Testis (tissue), 3 donors: ENCODE measurements around the gene GABRA5. TPM values are rescaled to one million over a fixed set of nuclear protein-coding genes. Genes with fewer than 3 reads are reported as not detected.

ENCODE experiments used
- DNase-seq: peaks from one replicate; pipeline ENCODE4 v3.0.0-alpha.2; 2019
- H3K27ac ChIP-seq, 2 donors: fragments of 200-600 bp; sonication (generic); one replicate each; pipeline ENCODE4 v1.5.1; 2019
- H3K27me3 ChIP-seq: fragments of 200-600 bp; sonication (generic); one replicate; pipeline ENCODE4 v1.5.1; 2019
- H3K36me3 ChIP-seq: fragments of 200-600 bp; sonication (generic); one replicate; pipeline ENCODE4 v1.5.1; 2017; ENCODE audit warnings: low read depth; ENCODE audit errors: missing control alignments
- H3K4me1 ChIP-seq: fragments of 200-600 bp; sonication (generic); one replicate; pipeline ENCODE4 v1.5.1; 2019
- H3K4me3 ChIP-seq, 2 donors: fragments of 200-600 bp; sonication (generic); one replicate each; pipeline ENCODE4 v1.5.1; 2017 to 2019
- H3K9me3 ChIP-seq: fragments of 200-600 bp; sonication (generic); one replicate; pipeline ENCODE4 v1.5.1; 2017
- CTCF ChIP-seq, 3 experiments: fragments of 450-650 bp in 2 of 3; fragments of 200-600 bp in 1 of 3; sonication (generic) in 1 of 3; IDR thresholded peaks; one replicate each; pipeline ENCODE4 v1.5.1; 2016 to 2019; ENCODE audit warnings: antibody characterized with exemption in 3 of 3, mild to moderate bottlenecking in 2 of 3, moderate library complexity in 1 of 3
- POLR2A ChIP-seq: fragments of 450-650 bp; IDR thresholded peaks from one replicate; pipeline ENCODE4 v1.6.1; 2017; ENCODE audit warnings: antibody characterized with exemption, mild to moderate bottlenecking, moderate library complexity
- WGBS, 2 donors: methylation state at CpG; one replicate each; pipeline ENCODE4 v1.1.5; 2018; 5-methylcytosine and 5-hydroxymethylcytosine counted together
- intact Hi-C: fragments of 100-400 bp; cut with DNase I; formaldehyde crosslinking; loops from one replicate; pipeline ENCODE4 v1.15.1; 2023; ENCODE audit warnings: low total_unique reads
- polyA plus RNA-seq: library from polyadenylated mRNA; stranded (reverse); fragments of 350-450 nt; fragmentation: Illumina TruSeq; extraction: RNeasy Lipid Tissue Mini Kit (QIAGEN cat#74804); gene quantifications from one replicate; pipeline ENCODE4 v1.2.3, GENCODE V29; 2014; ENCODE audit warnings: low read depth, low replicate concordance; ENCODE audit not compliant: insufficient read depth
- total RNA-seq, 2 donors: library from RNA; depleted of rRNA; stranded (reverse); fragments of >200 nt; gene quantifications; one replicate each; pipeline ENCODE4 v1.2.3, GENCODE V29; 2016

Gene GABRA5
- total and polyA plus RNA-seq, 3 donors from 2014 or later: 0.58 to 3.1 (median 3.1) TPM

DNA sequence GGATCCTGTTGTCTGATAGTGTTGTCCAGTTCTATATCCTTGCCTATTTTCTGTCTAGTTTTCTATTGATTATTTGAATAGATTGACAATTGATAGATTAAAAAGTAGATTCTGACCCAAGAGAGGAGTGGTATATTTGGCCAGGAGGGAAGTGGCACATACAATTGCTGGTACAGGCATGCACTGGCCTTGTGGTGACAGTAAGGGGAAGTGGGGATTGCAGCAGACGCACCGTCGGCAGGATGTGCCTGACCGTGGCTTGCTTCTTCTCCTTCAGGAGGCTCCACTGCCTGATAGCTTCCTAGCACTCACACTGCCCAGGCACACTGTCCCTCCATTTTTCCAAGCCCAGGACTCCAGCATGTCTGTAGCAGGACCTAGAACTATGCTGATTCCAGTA is 114.6 kb downstream of the GABRA5 start:
- 86 to 87% methylated on average over 4 of the region's 4 CpGs for WGBS, 2 donors
- intact Hi-C loops: no loop called here

DNA sequence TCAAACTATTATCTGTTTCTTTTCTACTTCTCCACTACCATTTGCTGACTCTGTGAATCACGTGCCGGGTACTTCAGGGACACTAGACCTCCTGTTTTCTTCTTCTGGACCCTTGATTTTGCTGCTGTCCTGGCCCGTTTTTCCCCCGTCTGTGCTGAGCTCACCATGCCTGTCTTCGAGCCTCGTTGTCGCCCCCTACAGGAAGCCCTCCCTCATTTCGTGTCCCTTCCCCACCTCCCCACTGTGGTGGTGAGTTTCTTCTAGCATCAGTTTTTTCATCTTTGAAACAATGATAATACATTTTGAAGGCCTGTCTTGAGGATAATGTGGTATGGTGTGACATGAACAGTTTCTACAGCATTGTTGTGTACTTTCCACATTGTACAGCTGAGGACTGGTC is 117.0 kb downstream of the GABRA5 start:
- no peaks in the 10 kb centered on the region for H3K4me1 ChIP-seq
- no peak overlapping the region for H3K27ac ChIP-seq
- H3K27me3 ChIP-seq: no peaks in the 10 kb centered on the region
- no peaks in the 10 kb centered on the region for H3K9me3 ChIP-seq
- H3K36me3 ChIP-seq: no peaks in the 10 kb centered on the region
- WGBS, 2 donors: 72 to 83% methylated on average over 8 of the region's 8 CpGs
- DNase-seq: no peak
- intact Hi-C loops: no loop called here
- H3K4me3 ChIP-seq: no peak overlapping the region
- TF ChIP-seq CTCF (IDR thresholded peaks at IDR 0.05) (no peak), POLR2A (no peak)

More for the DNA sequence above, 114.6 kb downstream of the GABRA5 start:
- DNase-seq: no peak
- Histone ChIP-seq H3K4me3 (no peak overlapping the region), H3K36me3 (no peaks in the 10 kb centered on the region), H3K27ac (no peak overlapping the region), H3K9me3 (no peaks in the 10 kb centered on the region), H3K27me3 (no peaks in the 10 kb centered on the region), H3K4me1 (no peaks in the 10 kb centered on the region)
- TF ChIP-seq CTCF (IDR thresholded peaks at IDR 0.05): no peak
- no peak for TF ChIP-seq POLR2A

DNA sequence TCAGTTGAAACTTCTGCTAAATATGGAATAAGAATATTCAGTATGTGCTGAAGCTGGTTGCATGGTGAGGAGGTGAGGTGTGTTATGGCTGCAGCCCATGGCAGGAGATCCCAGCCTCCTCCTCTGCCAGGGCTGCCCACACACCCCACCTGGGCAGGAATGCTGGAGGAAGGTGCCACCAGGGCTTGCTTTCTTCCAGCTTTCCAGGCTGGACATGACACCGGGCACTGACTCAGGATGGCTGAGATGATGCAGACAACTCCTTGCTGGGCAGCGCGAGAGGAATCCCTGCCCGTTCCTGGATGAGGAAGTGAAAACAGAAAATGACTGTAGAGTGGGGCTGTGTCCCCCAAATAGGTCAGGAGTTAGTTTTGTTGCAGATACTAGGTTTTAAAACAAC is 118.2 kb downstream of the GABRA5 start:
- 87 to 96% methylated on average over 4 of the region's 4 CpGs for WGBS, 2 donors
- no peak overlapping the region for H3K27ac ChIP-seq
- H3K4me3 ChIP-seq: no peak overlapping the region
- no peaks in the 10 kb centered on the region for H3K9me3 ChIP-seq
- no peaks in the 10 kb centered on the region for H3K27me3 ChIP-seq
- no peaks in the 10 kb centered on the region for H3K4me1 ChIP-seq
- intact Hi-C loops: no loop called here
- no peaks in the 10 kb centered on the region for H3K36me3 ChIP-seq
- DNase-seq: no peak
- TF ChIP-seq POLR2A: no peak

DNA sequence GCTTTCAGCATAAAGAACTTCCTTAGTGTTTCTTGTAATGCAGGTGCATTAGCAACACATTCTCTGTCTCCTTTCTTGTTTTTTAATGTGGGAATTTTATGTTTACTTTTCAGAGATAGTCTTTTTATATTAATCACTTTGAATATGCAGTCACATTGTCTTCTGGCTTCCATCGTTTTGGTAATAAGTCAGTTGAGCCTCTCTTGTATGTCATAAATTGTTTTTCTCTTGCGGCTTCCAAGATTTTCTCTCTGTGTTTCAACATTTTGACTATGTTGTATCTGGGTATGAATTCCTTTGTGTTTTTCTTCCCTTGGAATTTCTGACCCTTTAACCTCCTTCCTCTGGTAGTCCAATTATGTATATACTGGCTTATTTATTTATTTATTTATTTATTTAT is 129.4 kb downstream of the GABRA5 start:
- H3K27me3 ChIP-seq: no peaks in the 10 kb centered on the region
- WGBS, 2 donors: 85 to 96% methylated on average over 2 of the region's 2 CpGs
- intact Hi-C loops: no loop called here
- no peak for TF ChIP-seq CTCF (IDR thresholded peaks at IDR 0.05)
- no peak for TF ChIP-seq POLR2A
- no peak overlapping the region for H3K27ac ChIP-seq
- no peak overlapping the region for H3K4me3 ChIP-seq
- H3K4me1 ChIP-seq: no peaks in the 10 kb centered on the region
- no peaks in the 10 kb centered on the region for H3K9me3 ChIP-seq
- DNase-seq: no peak
- H3K36me3 ChIP-seq: no peaks in the 10 kb centered on the region

Other genes starting within 250 kb of the GABRA5 start
- 10 to 100 TPM; 16.2 to 19.6 TPM for gene GABRB3, start 94.0 kb upstream of the GABRA5 start, total RNA-seq
- 11.8 TPM for gene GABRB3, start 94.0 kb upstream of the GABRA5 start, polyA plus RNA-seq
- gene GABRG3, start 104.1 kb downstream of the GABRA5 start, total RNA-seq: 1 to 10 TPM; 3.7 to 6.9 TPM
- gene GABRG3, start 104.1 kb downstream of the GABRA5 start, polyA plus RNA-seq: 13.4 TPM